Measurements from ENCODE around the gene TIMM50. TPM values are rescaled to one million over a fixed set of nuclear protein-coding genes. Genes with fewer than 3 reads are reported as not detected.

TIMM50 gene
- total and polyA plus RNA-seq, 2 of the 8 experiments (the other 6 are each of a cell fraction or from before 2014, with no cell fraction given), result 155 to 187 TPM

GRCh38 chr19:39449116-39449797 lies 31.4 kb upstream of the TIMM50 start:
- peaks cover 0 to 3% (median under 1%) of the 10 kb centered on the region in 4 experiments; a peak in 3 of 7 replicates for H3K4me1 ChIP-seq (replicated peaks in 1 of 4; ENCODE audit: control insufficient read depth in 3 of 4, insufficient read depth in 4 of 4, low read length in 3 of 4)
- 97% methylated on average over 8 of the region's 8 CpGs; no CpG with 5 or more reads in 1 of the 2 experiments for WGBS, 2 experiments (ENCODE audit: extremely low coverage in 1 of 2, insufficient coverage in 1 of 2, insufficient read length in 1 of 2, insufficient replicate concordance in 2 of 2, low coverage in 1 of 2, low lambda C conversion rate in 2 of 2, missing lambda C conversion rate in 1 of 2)
- CTCF ChIA-PET (ENCODE audit: partially characterized antibody), result interaction anchor here (0.6 to 1.5 kb wide), 4 partner anchors 9 to 736 kb away, joined by 3 to 8 read pairs (median 3); no protein-coding TSS in a partner anchor
- no peak for TF ChIP-seq USF2 (IDR thresholded peaks at IDR 0.05; ENCODE audit: low read length)
- TF ChIP-seq TEAD4 (IDR thresholded peaks at IDR 0.05; ENCODE audit: low read depth, low read length), result no peak
- TF ChIP-seq SP2 (IDR thresholded peaks at IDR 0.05; ENCODE audit: low read length), result no peak
- no peak for TF ChIP-seq TCF12 (IDR thresholded peaks at IDR 0.05; ENCODE audit: low read depth, low read length)
- no peak for TF ChIP-seq RAD21 (IDR thresholded peaks at IDR 0.05 in 1 of 2, conservative IDR thresholded peaks at IDR 0.05 in 1 of 2; ENCODE audit: low read depth in 2 of 2, low read length in 2 of 2)
- no peak for TF ChIP-seq TAF7 (optimal IDR thresholded peaks at IDR 0.05; ENCODE audit: borderline replicate concordance, low read depth, low read length)
- no peak for TF ChIP-seq CEBPB (IDR thresholded peaks at IDR 0.05; ENCODE audit: low read depth, low read length)
- no peak for TF ChIP-seq ATF3 (IDR thresholded peaks at IDR 0.05; ENCODE audit: insufficient read depth, low read depth, low read length)
- no peak for TF ChIP-seq KDM4A (IDR thresholded peaks at IDR 0.05; ENCODE audit: low read depth, low read length, severe bottlenecking)
- TF ChIP-seq KDM1A (IDR thresholded peaks at IDR 0.05; ENCODE audit: borderline replicate concordance, low read length), result no peak
- no peak for TF ChIP-seq CHD1 (IDR thresholded peaks at IDR 0.05; ENCODE audit: low read depth, low read length)

More at GRCh38 chr19:39449116-39449797, 31.4 kb upstream of the TIMM50 start:
- no peak for DNase-seq (ENCODE audit: low read depth in 1 of 2, low spot score in 2 of 2)
- Histone ChIP-seq H3K27me3 (replicated peaks in 1 of 4; ENCODE audit: control insufficient read depth in 3 of 4, extremely low read depth in 1 of 4, insufficient read depth in 3 of 4, low read length in 3 of 4) (no peaks in the 10 kb centered on the region), H3K4me3 (ENCODE audit: extremely low read depth in 1 of 4, insufficient read depth in 2 of 4, low read depth in 3 of 4, low read length in 4 of 4) (no peak overlapping the region), H2BK5ac (ENCODE audit: low read depth, low read length) (no peak overlapping the region), H2BK12ac (ENCODE audit: low read depth, low read length) (no peak overlapping the region), H2BK20ac (ENCODE audit: low read length) (no peak overlapping the region), H3K36me3 (ENCODE audit: control insufficient read depth in 2 of 4, insufficient read depth in 4 of 4, low read length in 3 of 4) (peaks cover 0 to 21% (median 0%) of the 10 kb centered on the region in 4 experiments; a peak in 4 of 8 replicates), H3K79me2 (ENCODE audit: control insufficient read depth in 1 of 2, insufficient read depth in 2 of 2, low read length in 2 of 2) (peaks cover 20 to 75% of the 10 kb centered on the region in 2 experiments), H3K4ac (replicated peaks; ENCODE audit: insufficient read length, low read depth, low read length) (no peak overlapping the region), H4K8ac (ENCODE audit: extremely low read depth, insufficient read depth, low read length) (no peak overlapping the region), H4K91ac (replicated peaks; ENCODE audit: insufficient read length, low read length) (no peak overlapping the region), H3K18ac (ENCODE audit: extremely low read depth, low read length) (no peak overlapping the region), H3K4me2 (ENCODE audit: insufficient read depth in 1 of 2, low read depth in 2 of 2, low read length in 2 of 2) (no peak overlapping the region), H3K9ac (replicated peaks in 1 of 4; ENCODE audit: extremely low read depth in 1 of 4, low read depth in 3 of 4, low read length in 3 of 4) (no peak overlapping the region), H3K14ac (ENCODE audit: insufficient read length) (no peak overlapping the region), H3K56ac (replicated peaks; ENCODE audit: insufficient read length, low read depth, low read length) (no peak overlapping the region), H2AFZ (ENCODE audit: low read length) (no peak overlapping the region), H2BK15ac (ENCODE audit: low read length) (no peak overlapping the region), H2BK120ac (replicated peaks; ENCODE audit: low read depth, low read length) (no peak overlapping the region), H2AK5ac (ENCODE audit: low read depth, low read length) (no peak overlapping the region), H3K23me2 (ENCODE audit: low read depth, low read length) (peaks cover 6% of the 10 kb centered on the region; the same call in 1 of the 2 replicates), H3K27ac (ENCODE audit: low read depth, low read length) (no peak overlapping the region), H4K5ac (ENCODE audit: insufficient read length, low read depth, low read length) (no peak overlapping the region), H3K79me1 (ENCODE audit: low read depth, low read length) (peaks cover 15% of the 10 kb centered on the region), H4K20me1 (replicated peaks in 1 of 2; ENCODE audit: control insufficient read depth in 1 of 2, insufficient read depth in 2 of 2, low read length in 2 of 2) (peaks cover 11 to 14% of the 10 kb centered on the region in 2 experiments), H3K23ac (ENCODE audit: insufficient read length) (no peak overlapping the region), H3K9me3 (ENCODE audit: insufficient read depth in 2 of 2, low read depth in 1 of 2, low read length in 1 of 2) (no peaks in the 10 kb centered on the region)
- POLR2A ChIA-PET (ENCODE audit: partially characterized antibody), result interaction anchor here (0.9 to 47.8 kb wide), 4 partner anchors 19 to 48 kb away, joined by 3 to 1154 read pairs (median 4); partner anchors contain the start of genes PLEKHG2 and RPS16
- no peak for FAIRE-seq

Data from H1 (cell line).